Measurements from ENCODE around the gene CENPP. TPM values are rescaled to one million over a fixed set of nuclear protein-coding genes. Genes with fewer than 3 reads are reported as not detected.

CENPP gene
- total RNA-seq, 1 donor from 2014 or later: 1.9 TPM

DNA sequence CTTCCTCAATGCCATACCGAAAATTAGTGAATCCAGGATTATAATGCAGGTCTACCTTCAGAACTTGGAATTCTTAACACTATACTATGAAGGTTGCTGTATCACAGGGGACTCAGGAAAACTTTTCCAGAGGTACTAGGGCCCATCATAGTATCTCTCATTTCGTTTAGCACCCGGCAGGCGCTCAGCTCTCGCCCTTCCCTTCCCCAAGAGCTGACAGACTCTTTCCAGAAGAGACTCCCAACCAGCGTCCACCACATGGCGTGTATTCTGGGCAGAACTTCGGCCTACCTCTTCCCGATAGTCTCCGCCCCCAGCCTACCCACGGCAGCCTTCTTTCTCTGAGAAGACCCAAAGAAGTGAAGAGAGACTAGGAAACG, 874 bp upstream of the CENPP start:
- peaks cover 4% of the 10 kb centered on the region for H3K4me1 Mint-ChIP-seq (ENCODE audit: low read depth, unreplicated experiment)
- Histone ChIP-seq H3K27ac (ENCODE audit: low read depth, low read length) (peak overlapping the region; percentile 100), H2AFZ (ENCODE audit: low read depth, low read length) (peak overlapping the region; percentile 100), H3K79me2 (ENCODE audit: insufficient read depth, low read length) (peaks cover 21% of the 10 kb centered on the region), H3K9me3 (ENCODE audit: insufficient read depth, low read depth, low read length) (no peaks in the 10 kb centered on the region), H3K36me3 (ENCODE audit: insufficient read depth, low read length) (peaks cover 14% of the 10 kb centered on the region), H3K4me3 (ENCODE audit: insufficient read depth, low read depth, low read length) (peak overlapping the region; percentile 94), H3K4me2 (ENCODE audit: low read length) (peak overlapping the region; percentile 87), H3K9ac (ENCODE audit: low read length) (peak overlapping the region; percentile 99), H3K27me3 (ENCODE audit: insufficient read depth, low read length) (no peaks in the 10 kb centered on the region), H3K4me1 (ENCODE audit: insufficient read depth, low read length) (peaks cover 15% of the 10 kb centered on the region), H4K20me1 (ENCODE audit: insufficient read depth, low read length) (no peaks in the 10 kb centered on the region)
- no peaks in the 10 kb centered on the region for H3K27me3 Mint-ChIP-seq (ENCODE audit: low read depth, unreplicated experiment)
- H3K9me3 Mint-ChIP-seq (ENCODE audit: unreplicated experiment): no peaks in the 10 kb centered on the region
- H3K36me3 Mint-ChIP-seq (ENCODE audit: low read depth, unreplicated experiment): peaks cover 2% of the 10 kb centered on the region
- DNase-seq (ENCODE audit: low read depth) (no peak), FAIRE-seq (no peak)
- TF ChIP-seq, protein P1, sequence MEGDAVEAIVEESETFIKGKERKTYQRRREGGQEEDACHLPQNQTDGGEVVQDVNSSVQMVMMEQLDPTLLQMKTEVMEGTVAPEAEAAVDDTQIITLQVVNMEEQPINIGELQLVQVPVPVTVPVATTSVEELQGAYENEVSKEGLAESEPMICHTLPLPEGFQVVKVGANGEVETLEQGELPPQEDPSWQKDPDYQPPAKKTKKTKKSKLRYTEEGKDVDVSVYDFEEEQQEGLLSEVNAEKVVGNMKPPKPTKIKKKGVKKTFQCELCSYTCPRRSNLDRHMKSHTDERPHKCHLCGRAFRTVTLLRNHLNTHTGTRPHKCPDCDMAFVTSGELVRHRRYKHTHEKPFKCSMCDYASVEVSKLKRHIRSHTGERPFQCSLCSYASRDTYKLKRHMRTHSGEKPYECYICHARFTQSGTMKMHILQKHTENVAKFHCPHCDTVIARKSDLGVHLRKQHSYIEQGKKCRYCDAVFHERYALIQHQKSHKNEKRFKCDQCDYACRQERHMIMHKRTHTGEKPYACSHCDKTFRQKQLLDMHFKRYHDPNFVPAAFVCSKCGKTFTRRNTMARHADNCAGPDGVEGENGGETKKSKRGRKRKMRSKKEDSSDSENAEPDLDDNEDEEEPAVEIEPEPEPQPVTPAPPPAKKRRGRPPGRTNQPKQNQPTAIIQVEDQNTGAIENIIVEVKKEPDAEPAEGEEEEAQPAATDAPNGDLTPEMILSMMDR (IDR thresholded peaks at IDR 0.05; ENCODE audit: insufficient read depth, low read depth, low read length): no peak
- TF ChIP-seq EZH2 (IDR thresholded peaks at IDR 0.05; ENCODE audit: insufficient read depth, low read length): no peak
- peak overlapping the region; percentile 99 for H3K4me3 Mint-ChIP-seq (ENCODE audit: unreplicated experiment)
- peak overlapping the region; percentile 99 for H3K27ac Mint-ChIP-seq (ENCODE audit: unreplicated experiment)

DNA sequence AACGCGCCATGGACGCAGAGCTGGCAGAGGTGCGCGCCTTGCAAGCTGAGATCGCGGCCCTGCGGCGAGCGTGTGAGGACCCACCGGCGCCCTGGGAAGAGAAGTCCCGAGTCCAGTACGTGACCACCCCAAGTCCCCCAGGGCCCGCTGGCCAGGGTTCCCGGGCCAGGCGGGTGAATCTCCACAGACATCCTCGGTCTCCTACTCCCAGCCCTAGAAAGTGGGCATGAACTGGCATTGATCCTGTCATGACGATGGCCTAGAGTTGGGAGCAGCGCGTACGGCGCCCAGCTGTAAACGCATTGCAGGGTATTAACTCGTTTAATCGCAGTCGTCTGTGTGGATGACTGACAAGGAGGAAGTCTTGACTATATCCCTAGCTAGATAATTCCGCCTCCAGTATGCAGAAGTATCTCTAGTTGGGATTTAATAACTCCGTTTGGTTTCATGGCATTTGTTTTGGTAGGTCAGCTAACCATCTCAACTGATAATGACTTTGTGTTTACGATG, 293 bp downstream of the CENPP start:
- no peaks in the 10 kb centered on the region for H3K9me3 Mint-ChIP-seq (ENCODE audit: unreplicated experiment)
- no peak overlapping the region for H3K27ac Mint-ChIP-seq (ENCODE audit: unreplicated experiment)
- no peaks in the 10 kb centered on the region for H3K27me3 Mint-ChIP-seq (ENCODE audit: low read depth, unreplicated experiment)
- H3K36me3 Mint-ChIP-seq (ENCODE audit: low read depth, unreplicated experiment): no peaks in the 10 kb centered on the region
- H3K79me2 ChIP-seq (ENCODE audit: insufficient read depth, low read length): peaks cover 21% of the 10 kb centered on the region
- peak overlapping the region; percentile 87 for H3K4me2 ChIP-seq (ENCODE audit: low read length)
- peaks cover 15% of the 10 kb centered on the region for H3K4me1 ChIP-seq (ENCODE audit: insufficient read depth, low read length)
- TF ChIP-seq EZH2 (IDR thresholded peaks at IDR 0.05; ENCODE audit: insufficient read depth, low read length): no peak
- TF ChIP-seq, protein P1 (IDR thresholded peaks at IDR 0.05; ENCODE audit: insufficient read depth, low read depth, low read length): no peak
- FAIRE-seq: no peak
- H3K9me3 ChIP-seq (ENCODE audit: insufficient read depth, low read depth, low read length): no peaks in the 10 kb centered on the region
- peak overlapping the region; percentile 99 for H3K9ac ChIP-seq (ENCODE audit: low read length)
- no peaks in the 10 kb centered on the region for H4K20me1 ChIP-seq (ENCODE audit: insufficient read depth, low read length)
- H3K27me3 ChIP-seq (ENCODE audit: insufficient read depth, low read length): no peaks in the 10 kb centered on the region
- H3K27ac ChIP-seq (ENCODE audit: low read depth, low read length): peak overlapping the region; percentile 100
- peak overlapping the region; percentile 94 for H3K4me3 ChIP-seq (ENCODE audit: insufficient read depth, low read depth, low read length)
- H3K4me1 Mint-ChIP-seq (ENCODE audit: low read depth, unreplicated experiment): peaks cover 4% of the 10 kb centered on the region
- H3K4me3 Mint-ChIP-seq (ENCODE audit: unreplicated experiment): peak overlapping the region; percentile 99
- H3K36me3 ChIP-seq (ENCODE audit: insufficient read depth, low read length): peaks cover 14% of the 10 kb centered on the region
- DNase-seq (ENCODE audit: low read depth): no peak
- peak overlapping the region; percentile 100 for H2AFZ ChIP-seq (ENCODE audit: low read depth, low read length)

DNA sequence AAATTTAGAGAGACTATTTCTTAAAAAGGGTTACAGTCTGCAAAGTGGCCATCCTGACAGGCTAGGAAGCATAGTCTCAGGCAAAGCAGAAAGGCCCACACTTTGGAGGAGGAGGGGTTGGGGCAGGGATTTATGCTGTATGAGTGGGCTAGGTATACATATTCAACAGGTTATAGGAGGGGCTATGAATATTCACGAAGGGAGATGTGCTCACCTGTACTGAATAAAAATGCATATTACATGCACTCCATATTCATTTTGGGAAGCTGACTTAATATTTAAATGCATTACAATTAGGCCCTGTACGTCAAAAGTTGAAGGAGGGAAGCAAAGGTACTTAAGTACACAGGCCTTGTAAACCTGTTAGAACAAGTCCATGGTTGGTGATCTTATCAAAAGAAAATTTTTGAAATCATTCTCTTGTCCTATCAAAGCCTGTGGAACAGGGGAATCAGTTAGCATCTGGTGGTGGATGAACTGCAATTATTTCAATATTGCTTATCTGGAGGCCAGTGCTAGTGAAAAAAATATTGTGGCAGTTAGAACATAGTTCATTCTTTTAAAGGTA, 1.6 kb downstream of the CENPP start:
- no peak overlapping the region for H2AFZ ChIP-seq (ENCODE audit: low read depth, low read length)
- H3K79me2 ChIP-seq (ENCODE audit: insufficient read depth, low read length): peaks cover 21% of the 10 kb centered on the region
- H3K4me2 ChIP-seq (ENCODE audit: low read length): no peak overlapping the region
- DNase-seq (ENCODE audit: low read depth) (no peak), FAIRE-seq (no peak)
- peaks cover 7% of the 10 kb centered on the region for H3K36me3 ChIP-seq (ENCODE audit: insufficient read depth, low read length)
- Mint-ChIP-seq H3K36me3 (ENCODE audit: low read depth, unreplicated experiment) (no peaks in the 10 kb centered on the region), H3K27me3 (ENCODE audit: low read depth, unreplicated experiment) (no peaks in the 10 kb centered on the region), H3K4me1 (ENCODE audit: low read depth, unreplicated experiment) (peaks cover 4% of the 10 kb centered on the region), H3K27ac (ENCODE audit: unreplicated experiment) (no peak overlapping the region), H3K4me3 (ENCODE audit: unreplicated experiment) (no peak overlapping the region), H3K9me3 (ENCODE audit: unreplicated experiment) (no peaks in the 10 kb centered on the region)
- no peak overlapping the region for H3K27ac ChIP-seq (ENCODE audit: low read depth, low read length)
- no peaks in the 10 kb centered on the region for H3K27me3 ChIP-seq (ENCODE audit: insufficient read depth, low read length)
- no peak overlapping the region for H3K4me3 ChIP-seq (ENCODE audit: insufficient read depth, low read depth, low read length)
- H4K20me1 ChIP-seq (ENCODE audit: insufficient read depth, low read length): no peaks in the 10 kb centered on the region
- H3K4me1 ChIP-seq (ENCODE audit: insufficient read depth, low read length): peaks cover 15% of the 10 kb centered on the region
- H3K9ac ChIP-seq (ENCODE audit: low read length): no peak overlapping the region
- no peaks in the 10 kb centered on the region for H3K9me3 ChIP-seq (ENCODE audit: insufficient read depth, low read depth, low read length)
- TF ChIP-seq, protein P1 (IDR thresholded peaks at IDR 0.05; ENCODE audit: insufficient read depth, low read depth, low read length): no peak
- TF ChIP-seq EZH2 (IDR thresholded peaks at IDR 0.05; ENCODE audit: insufficient read depth, low read length): no peak

Data from astrocyte (in vitro differentiated cells and primary cell).